H9 (cell line): Measurements from ENCODE around the gene SUSD2. TPM values are rescaled to one million over a fixed set of nuclear protein-coding genes. Genes with fewer than 3 reads are reported as not detected.

Experiments used
- DNase-seq: peaks from one replicate; pipeline ENCODE4 v3.0.0-alpha.2; 2017
- H2AFZ ChIP-seq: one replicate; pipeline ENCODE4 v1.6.1; 2013; ENCODE audit warnings: mild to moderate bottlenecking, low read length, control low read depth, moderate library complexity
- H2AK5ac ChIP-seq: 2 replicates; pipeline ENCODE4 v1.6.1; 2013; ENCODE audit warnings: low read length, control low read depth, mixed read lengths; ENCODE audit not compliant: insufficient read length
- H2BK120ac ChIP-seq: one replicate; pipeline ENCODE4 v1.6.1; 2013; ENCODE audit warnings: low read depth, mild to moderate bottlenecking, low read length, control low read depth, inconsistent platforms; ENCODE audit not compliant: poor library complexity, severe bottlenecking
- H2BK12ac ChIP-seq: 2 replicates; pipeline ENCODE4 v1.6.1; 2013; ENCODE audit warnings: low read length, control low read depth, mixed read lengths, low read depth; ENCODE audit not compliant: insufficient read length
- H2BK15ac ChIP-seq: 2 replicates; pipeline ENCODE4 v1.6.1; 2013; ENCODE audit warnings: low read depth, low read length, control low read depth
- H2BK20ac ChIP-seq: one replicate; pipeline ENCODE4 v1.6.1; 2013; ENCODE audit warnings: low read depth, mild to moderate bottlenecking, low read length, control low read depth, inconsistent platforms; ENCODE audit not compliant: poor library complexity, severe bottlenecking
- H2BK5ac ChIP-seq: 2 replicates; pipeline ENCODE4 v1.6.1; 2013; ENCODE audit warnings: low read length, control low read depth, mixed read lengths; ENCODE audit not compliant: insufficient read length
- H3K14ac ChIP-seq: 2 replicates; pipeline ENCODE4 v1.6.1; 2013; ENCODE audit warnings: low read length, control low read depth; ENCODE audit not compliant: insufficient read depth
- H3K18ac ChIP-seq: 2 replicates; pipeline ENCODE4 v1.6.1; 2013; ENCODE audit warnings: low read depth, mild to moderate bottlenecking, mixed read lengths, low read length, control low read depth; ENCODE audit not compliant: insufficient read length
- H3K23ac ChIP-seq: 2 replicates; pipeline ENCODE4 v1.6.1; 2013; ENCODE audit warnings: low read length, control low read depth, mixed read lengths, low read depth; ENCODE audit not compliant: insufficient read length
- H3K23me2 ChIP-seq: 2 replicates; pipeline ENCODE4 v1.6.1; 2013; ENCODE audit warnings: low read depth, mild to moderate bottlenecking, mixed read lengths, low read length, control low read depth; ENCODE audit not compliant: insufficient read length, poor library complexity, severe bottlenecking
- H3K27ac ChIP-seq: 2 replicates; pipeline ENCODE4 v1.5.1; 2013; ENCODE audit warnings: low read length, control low read depth, mixed read lengths, low read depth; ENCODE audit not compliant: insufficient read length
- H3K27me3 ChIP-seq: 2 replicates; pipeline ENCODE4 v1.6.1; 2013; ENCODE audit warnings: low read length, control low read depth, inconsistent platforms; ENCODE audit not compliant: insufficient read depth
- H3K4ac ChIP-seq: 2 replicates; pipeline ENCODE4 v1.6.1; 2013; ENCODE audit warnings: low read depth, mild to moderate bottlenecking, control low read depth, inconsistent platforms, low read length, moderate library complexity
- H3K4me1 ChIP-seq: 2 replicates; pipeline ENCODE4 v1.6.1; 2013; ENCODE audit warnings: low read length, control low read depth, inconsistent platforms; ENCODE audit not compliant: insufficient read depth
- H3K4me2 ChIP-seq: 2 replicates; pipeline ENCODE4 v1.6.1; 2013; ENCODE audit warnings: low read length, control low read depth, mixed read lengths; ENCODE audit not compliant: insufficient read length, insufficient read depth
- H3K56ac ChIP-seq: 2 replicates; pipeline ENCODE4 v1.6.1; 2013; ENCODE audit warnings: low read depth, mild to moderate bottlenecking, mixed read lengths, low read length, control low read depth; ENCODE audit not compliant: insufficient read length
- H3K79me1 ChIP-seq: 2 replicates; pipeline ENCODE4 v1.6.1; 2013; ENCODE audit warnings: low read depth, mild to moderate bottlenecking, moderate library complexity, low read length, control low read depth, inconsistent platforms; ENCODE audit not compliant: insufficient read depth, poor library complexity, severe bottlenecking
- H3K79me2 ChIP-seq: 2 replicates; pipeline ENCODE4 v1.6.1; 2013; ENCODE audit warnings: low read length, control low read depth, inconsistent platforms; ENCODE audit not compliant: insufficient read depth
- H3K9ac ChIP-seq: 2 replicates; pipeline ENCODE4 v1.6.1; 2013; ENCODE audit warnings: low read length, control low read depth, mixed read lengths; ENCODE audit not compliant: insufficient read length; ENCODE audit errors: extremely low read depth
- H3K9me3 ChIP-seq: one replicate; pipeline ENCODE4 v1.6.1; 2013; ENCODE audit warnings: low read depth, low read length, inconsistent platforms; ENCODE audit not compliant: control insufficient read depth
- H3T11ph ChIP-seq: one replicate; pipeline ENCODE4 v1.6.1; 2013; ENCODE audit warnings: mild to moderate bottlenecking, low read length, control low read depth, inconsistent platforms
- H4K20me1 ChIP-seq: one replicate; pipeline ENCODE4 v1.6.1; 2013; ENCODE audit not compliant: control insufficient read depth, insufficient read length, insufficient read depth
- H4K5ac ChIP-seq: 2 replicates; pipeline ENCODE4 v1.6.1; 2013; ENCODE audit warnings: low read depth, mild to moderate bottlenecking, mixed read lengths, low read length, control low read depth; ENCODE audit not compliant: insufficient read length
- H4K8ac ChIP-seq: replicated peaks from 2 replicates; pipeline ENCODE4 v1.6.1; 2013; ENCODE audit warnings: low read length, control low read depth, mixed read lengths, low read depth; ENCODE audit not compliant: insufficient read length
- H4K91ac ChIP-seq: 2 replicates; pipeline ENCODE4 v1.6.1; 2013; ENCODE audit warnings: low read depth, mild to moderate bottlenecking, moderate library complexity, mixed read lengths, low read length, control low read depth; ENCODE audit not compliant: insufficient read length
- H3K27ac Mint-ChIP-seq, 3 experiments: 2 replicates in 2 of 3; 3 replicates in 1 of 3; pipeline ENCODE4 v1.8.0; 2020 to 2021; ENCODE audit warnings: mixed read lengths in 3 of 3, mild to moderate bottlenecking in 1 of 3, moderate library complexity in 1 of 3
- H3K27me3 Mint-ChIP-seq: 2 replicates; pipeline ENCODE4 v1.8.0; 2021; ENCODE audit warnings: low read depth, mild to moderate bottlenecking, moderate library complexity, mixed read lengths
- H3K36me3 Mint-ChIP-seq, 3 experiments: 2 replicates in 2 of 3; 3 replicates in 1 of 3; pipeline ENCODE4 v1.8.0; 2020 to 2021; ENCODE audit warnings: low read depth in 3 of 3, mixed read lengths in 3 of 3; ENCODE audit not compliant: insufficient read depth in 1 of 3
- H3K4me1 Mint-ChIP-seq, 2 experiments: 2 replicates each; pipeline ENCODE4 v1.8.0; 2020; ENCODE audit warnings: mixed read lengths in 2 of 2
- H3K4me3 Mint-ChIP-seq, 2 experiments: 2 replicates in 1 of 2; 3 replicates in 1 of 2; pipeline ENCODE4 v1.8.0; 2020 to 2021; ENCODE audit warnings: mild to moderate bottlenecking in 2 of 2, mixed read lengths in 2 of 2, moderate library complexity in 1 of 2
- H3K9me3 Mint-ChIP-seq, 2 experiments: 2 replicates in 1 of 2; 3 replicates in 1 of 2; pipeline ENCODE4 v1.8.0; 2020; ENCODE audit warnings: mild to moderate bottlenecking in 2 of 2, mixed read lengths in 2 of 2, moderate library complexity in 1 of 2
- CTCF ChIP-seq: fragments of 200-600 bp; sonication (generic); conservative IDR thresholded peaks from 3 replicates; pipeline ENCODE4 v1.8.0; 2021; ENCODE audit warnings: antibody characterized with exemption, mild to moderate bottlenecking
- WGBS: extraction: QIAGEN DNeasy Blood & Tissue Kit; methylation state at CpG from one replicate; pipeline ENCODE4 v1.1.7; 2013; ENCODE audit warnings: missing lambda C conversion rate, low lambda C conversion rate, mixed read lengths; ENCODE audit not compliant: insufficient read length; ENCODE audit errors: extremely low coverage; 5-methylcytosine and 5-hydroxymethylcytosine counted together
- total RNA-seq: library from RNA; stranded (reverse); gene quantifications from 2 replicates; pipeline ENCODE4 v1.2.1, GENCODE V29; 2021

Gene SUSD2
- total RNA-seq, 1 experiment from 2014 or later, result 4.2 TPM

- H3K27ac ChIP-seq, result no peak overlapping the region
- H2AK5ac ChIP-seq, result no peak overlapping the region
- peaks cover 4 to 19% of the 10 kb centered on the region in 2 experiments; a peak in 3 of 4 replicates for H3K4me1 Mint-ChIP-seq
- H3K79me1 ChIP-seq, result no peaks in the 10 kb centered on the region
- H3K14ac ChIP-seq, result no peak overlapping the region
- H4K20me1 ChIP-seq, result no peaks in the 10 kb centered on the region
- no peaks in the 10 kb centered on the region for H3K36me3 Mint-ChIP-seq
- H3K4me1 ChIP-seq, result no peaks in the 10 kb centered on the region
- no peaks in the 10 kb centered on the region for H3K27me3 Mint-ChIP-seq
- no peak for DNase-seq
- peaks cover 0 to 3% of the 10 kb centered on the region in 2 experiments; a peak in 1 of 5 replicates for H3K9me3 Mint-ChIP-seq
- no peak overlapping the region for H3K4ac ChIP-seq
- no peaks in the 10 kb centered on the region for H3K27me3 ChIP-seq
- H3K18ac ChIP-seq, result no peak overlapping the region
- no peak overlapping the region for H3K56ac ChIP-seq
- no CpG with 5 or more reads among the region's 5 CpGs for WGBS
- no peak overlapping the region for H3K4me3 Mint-ChIP-seq
- H3K4me2 ChIP-seq, result no peak overlapping the region
- H4K8ac ChIP-seq, result no peak overlapping the region
- H3K79me2 ChIP-seq, result no peaks in the 10 kb centered on the region
- no peak overlapping the region for H3T11ph ChIP-seq
- no peak overlapping the region for H3K23ac ChIP-seq
- no peaks in the 10 kb centered on the region for H3K9me3 ChIP-seq
- H2BK12ac ChIP-seq, result no peak overlapping the region
- H2BK20ac ChIP-seq, result no peak overlapping the region
- H2AFZ ChIP-seq, result no peak overlapping the region
- H2BK15ac ChIP-seq, result no peak overlapping the region
- no peaks in the 10 kb centered on the region for H3K23me2 ChIP-seq
- H4K5ac ChIP-seq, result no peak overlapping the region
- H3K9ac ChIP-seq, result no peak overlapping the region
- H2BK5ac ChIP-seq, result no peak overlapping the region
- H3K27ac Mint-ChIP-seq, result no peak overlapping the region
- H2BK120ac ChIP-seq, result no peak overlapping the region
- no peak for TF ChIP-seq CTCF
- H4K91ac ChIP-seq, result no peak overlapping the region
Observed at GRCh38 chr22:24191893-24192292, 10.6 kb downstream of the SUSD2 start.
